Endothelial cell of umbilical vein (primary cell): ENCODE results near the gene TTLL10. TPM values are rescaled to one million over a fixed set of nuclear protein-coding genes. Genes with fewer than 3 reads are reported as not detected.

ENCODE experiments used
- BruUV-seq: library from RNA; stranded (reverse); fragments of 400-500 nt; replicated peaks from 2 replicates; lab custom pipeline; 2021; lab: Mats Ljungman, UMichigan
- CTCF ChIA-PET: fragments of 300-600, 350-600 bp; sonication (Branson Sonifier 250); formaldehyde crosslinking; loops from one replicate; lab custom pipeline; 2021; ENCODE audit warnings: antibody characterized with exemption, inconsistent platforms; lab: Charles Lee
- POLR2A ChIA-PET: fragments of 300-600, 350-600 bp; sonication (Branson Sonifier 250); formaldehyde crosslinking; loops from one replicate; lab custom pipeline; 2021; ENCODE audit warnings: antibody characterized with exemption, inconsistent platforms; lab: Charles Lee
- DNase-seq: peaks from one replicate; pipeline ENCODE4 v3.0.0-alpha.2; 2011; ENCODE audit warnings: low read depth, low spot score
- FAIRE-seq: peaks from 2 replicates; lab custom pipeline; 2011; peaks lifted over from hg19 to GRCh38; lab: Jason Lieb, UNC
- H2AFZ ChIP-seq: 2 replicates; pipeline ENCODE4 v1.6.0; 2012; ENCODE audit warnings: low read depth, low read length, control low read depth, inconsistent platforms
- H3K27ac ChIP-seq: 2 replicates; pipeline ENCODE4 v1.5.1; 2011; ENCODE audit warnings: low read depth, mild to moderate bottlenecking, control low read depth, low read length, moderate library complexity; ENCODE audit not compliant: insufficient read depth
- H3K27me3 ChIP-seq, 2 experiments: 2 replicates each; pipeline versions ENCODE4 v1.6.0 to v1.6.1; 2011; ENCODE audit warnings: low read length in 2 of 2, mixed read lengths in 1 of 2; ENCODE audit not compliant: control insufficient read depth in 2 of 2, insufficient read depth in 2 of 2
- H3K36me3 ChIP-seq, 2 experiments: 2 replicates in 1 of 2; 3 replicates in 1 of 2; pipeline ENCODE4 v1.5.1; 2011; ENCODE audit warnings: low read length in 2 of 2, mild to moderate bottlenecking in 1 of 2, moderate library complexity in 1 of 2; ENCODE audit not compliant: control insufficient read depth in 2 of 2, insufficient read depth in 2 of 2; ENCODE audit errors: extremely low read depth in 1 of 2
- H3K4me1 ChIP-seq: 3 replicates; pipeline ENCODE4 v1.5.1; 2011; ENCODE audit warnings: mild to moderate bottlenecking, low read length; ENCODE audit not compliant: control insufficient read depth, insufficient read depth; ENCODE audit errors: extremely low read depth
- H3K4me2 ChIP-seq: 2 replicates; pipeline ENCODE4 v1.6.1; 2011; ENCODE audit warnings: low read length, control low read depth, mixed read lengths; ENCODE audit not compliant: insufficient read depth
- H3K4me3 ChIP-seq, 3 experiments: fragments of 200-600 bp in 1 of 3; sonication (generic), shearing (Covaris generic) in 1 of 3; replicated peaks in 1 of 3; 2 replicates each; pipeline ENCODE4 v1.5.1; 2011 to 2016; ENCODE audit warnings: control low read depth in 3 of 3, low read length in 3 of 3, mild to moderate bottlenecking in 2 of 3, inconsistent platforms in 1 of 3, low read depth in 1 of 3, moderate library complexity in 1 of 3; ENCODE audit not compliant: insufficient read depth in 1 of 3
- H3K79me2 ChIP-seq: 2 replicates; pipeline ENCODE4 v1.6.0; 2012; ENCODE audit warnings: low read length, inconsistent platforms; ENCODE audit not compliant: control insufficient read depth, insufficient read depth
- H3K9ac ChIP-seq: replicated peaks from 2 replicates; pipeline ENCODE3; 2011; ENCODE audit warnings: low read length, control low read depth; ENCODE audit not compliant: insufficient read depth; ENCODE audit errors: extremely low read depth
- H3K9me1 ChIP-seq: replicated peaks from 3 replicates; pipeline ENCODE4 v1.6.0; 2011; ENCODE audit warnings: mild to moderate bottlenecking, low read length; ENCODE audit not compliant: control insufficient read depth, insufficient read depth; ENCODE audit errors: extremely low read depth
- H3K9me3 ChIP-seq: replicated peaks from 2 replicates; pipeline ENCODE4 v1.5.1; 2012; ENCODE audit warnings: low read length, inconsistent platforms; ENCODE audit not compliant: control insufficient read depth, insufficient read depth
- H4K20me1 ChIP-seq: replicated peaks from 2 replicates; pipeline ENCODE3; 2011; ENCODE audit warnings: mild to moderate bottlenecking, low read length; ENCODE audit not compliant: control insufficient read depth, insufficient read depth; ENCODE audit errors: extremely low read depth
- EZH2 ChIP-seq: IDR thresholded peaks from 2 replicates; pipeline ENCODE4 v1.6.1; 2012; ENCODE audit warnings: borderline replicate concordance, low read depth, mild to moderate bottlenecking, moderate library complexity, low read length, inconsistent platforms; ENCODE audit not compliant: severe bottlenecking
- FOS ChIP-seq: IDR thresholded peaks from 2 replicates; pipeline ENCODE4 v1.6.1; 2011; ENCODE audit warnings: mild to moderate bottlenecking, low read length, moderate library complexity, borderline replicate concordance; ENCODE audit not compliant: insufficient read depth
- GATA2 ChIP-seq: IDR thresholded peaks from 2 replicates; pipeline ENCODE4 v1.7.0; 2011; ENCODE audit warnings: low read depth, mild to moderate bottlenecking, moderate library complexity, mixed read lengths, low read length; ENCODE audit not compliant: insufficient read length, insufficient read depth
- JUN ChIP-seq: IDR thresholded peaks from 2 replicates; pipeline ENCODE4 v1.6.1; 2011; ENCODE audit warnings: borderline replicate concordance, low read depth; ENCODE audit not compliant: insufficient read length, insufficient read depth
- MYC ChIP-seq: IDR thresholded peaks from one replicate; pipeline ENCODE4 v1.6.1; 2011; ENCODE audit warnings: mild to moderate bottlenecking, low read depth, low read length
- POLR2A ChIP-seq: IDR thresholded peaks from 2 replicates; pipeline ENCODE4 v1.6.1; 2012; ENCODE audit warnings: low read depth, mild to moderate bottlenecking, control low read depth, low read length
- POLR2AphosphoS5 ChIP-seq: IDR thresholded peaks from 2 replicates; pipeline ENCODE4 v1.6.1; 2012; ENCODE audit warnings: low read depth, mild to moderate bottlenecking, control low read depth, low read length, moderate library complexity; ENCODE audit not compliant: insufficient read depth
- dilution Hi-C: fragments of 300-500 bp; cut with MboI; formaldehyde crosslinking; loops from one replicate; pipeline ENCODE4 v1.15.0; 2019; ENCODE audit warnings: low sequenced_read_pairs; ENCODE audit not compliant: extremely low pct_ligation_motif_present
- intact Hi-C: fragments of 100-400 bp; cut with micrococcal nuclease; formaldehyde crosslinking; loops from one replicate; pipeline ENCODE4 v1.10.0; 2022
- polyA plus RNA-seq, 4 experiments: library from polyadenylated mRNA; depleted of rRNA in 3 of 4; stranded (reverse) in 3 of 4; unstranded in 1 of 4; fragments of >200 nt; gene quantifications; 2 replicates each; pipeline versions ENCODE4 v1.2.1 to v1.2.3, GENCODE V29; 2011 to 2012; ENCODE audit warnings: missing spikeins in 1 of 4
- total RNA-seq: library from RNA; stranded (reverse); gene quantifications from 2 replicates; pipeline ENCODE4 v1.2.3, GENCODE V29; 2021
- TF ChIP-seq, protein P1 (sequence below), 2 donors: IDR thresholded peaks; 1 replicate in 1 of 2; 2 replicates in 1 of 2; pipeline ENCODE4 v1.5.1; 2011; ENCODE audit warnings: low read length in 2 of 2, mild to moderate bottlenecking in 2 of 2, moderate library complexity in 2 of 2, control low read depth in 1 of 2, inconsistent platforms in 1 of 2, low read depth in 1 of 2; ENCODE audit not compliant: insufficient read depth in 1 of 2; ENCODE audit errors: extremely low read depth in 1 of 2
- TF ChIP-seq, protein P2 (sequence below): IDR thresholded peaks from 2 replicates; pipeline ENCODE4 v1.6.1; 2011; ENCODE audit not compliant: insufficient read depth, insufficient read length

TTLL10 gene
- total and polyA plus RNA-seq, 2 donors (not counting 3 experiments of a cell fraction or from before 2014, with no cell fraction given), result not detected

DNA sequence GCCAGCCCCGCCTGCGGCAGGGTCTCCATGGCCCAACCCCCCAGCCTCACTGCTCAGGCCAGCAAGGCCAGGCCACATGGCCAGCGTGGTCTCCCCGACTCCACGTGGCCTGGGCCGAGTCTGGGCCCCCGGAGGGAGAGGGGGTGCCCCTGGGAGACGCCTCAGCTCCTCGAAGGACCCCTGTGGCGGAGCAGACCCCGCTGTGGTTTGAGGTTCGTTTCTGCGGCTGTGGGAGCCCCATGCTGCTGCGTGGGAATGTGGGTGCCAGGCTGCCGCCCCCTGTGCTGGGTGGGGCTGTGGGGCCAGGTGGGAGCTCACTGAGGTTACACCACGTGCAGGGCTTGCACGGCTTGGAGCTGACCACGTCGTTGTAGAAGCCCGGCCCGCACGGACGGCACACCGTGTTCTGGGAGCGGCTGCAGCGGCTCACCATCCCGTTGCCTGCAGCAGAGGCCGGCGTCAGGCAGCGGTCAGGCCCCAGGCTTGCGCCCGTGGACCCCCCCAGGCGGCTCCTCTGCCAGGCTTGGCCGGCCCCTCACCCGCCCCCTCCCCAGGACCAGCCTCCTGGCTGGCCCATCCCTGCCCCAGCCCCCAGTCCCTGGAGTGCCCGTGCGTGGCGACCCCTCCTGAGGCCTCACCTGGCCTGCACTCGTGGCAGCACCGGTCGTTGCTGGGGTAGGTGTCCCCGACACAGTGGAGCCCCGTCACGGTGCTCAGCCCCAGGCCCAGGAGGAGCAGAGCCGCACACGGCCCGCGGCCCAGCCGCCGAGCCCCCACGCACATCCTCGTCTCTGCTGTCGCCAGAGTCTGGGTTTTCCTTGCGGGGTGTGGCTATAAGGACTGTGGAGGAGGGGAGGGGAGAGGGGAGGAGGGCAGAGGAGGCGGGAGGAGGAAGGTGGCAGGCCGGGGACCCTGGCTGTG is 39.9 kb downstream of the TTLL10 start, which contains the start of gene TNFRSF4:
TNFRSF4 (minus strand) TSS at position 809 of the 921 bp plus-strand sequence; CDS start at position 783, 26 bp downstream.
- no peak for DNase-seq
- Histone ChIP-seq H3K27me3 (no peaks in the 10 kb centered on the region), H3K9me3 (no peaks in the 10 kb centered on the region), H3K4me3 (no peak within 1 kb of the TSS), H3K36me3 (peaks cover 2 to 9% of the 10 kb centered on the region in 2 experiments), H3K9me1 (no peaks in the 10 kb centered on the region), H3K4me1 (no peaks in the 10 kb centered on the region), H2AFZ (no peak within 1 kb of the TSS), H3K27ac (no peak within 1 kb of the TSS), H3K4me2 (no peak within 1 kb of the TSS), H4K20me1 (no peaks in the 10 kb centered on the region), H3K79me2 (no peaks in the 10 kb centered on the region), H3K9ac (no peak within 1 kb of the TSS)
- BruUV-seq, result no TSS peak
- intact Hi-C loops (loop anchor here (2.0 kb wide), 2 partner anchors 17 to 91 kb away; no protein-coding TSS in a partner anchor), dilution Hi-C loops (no loop called here)
- FAIRE-seq, result no peak
- ChIA-PET POLR2A (no interaction called here), CTCF (interaction anchor here (1.0 to 1.2 kb wide), 2 partner anchors 17 to 91 kb away, joined by 3 to 4 read pairs; no protein-coding TSS in a partner anchor)
- TF ChIP-seq, protein P1, sequence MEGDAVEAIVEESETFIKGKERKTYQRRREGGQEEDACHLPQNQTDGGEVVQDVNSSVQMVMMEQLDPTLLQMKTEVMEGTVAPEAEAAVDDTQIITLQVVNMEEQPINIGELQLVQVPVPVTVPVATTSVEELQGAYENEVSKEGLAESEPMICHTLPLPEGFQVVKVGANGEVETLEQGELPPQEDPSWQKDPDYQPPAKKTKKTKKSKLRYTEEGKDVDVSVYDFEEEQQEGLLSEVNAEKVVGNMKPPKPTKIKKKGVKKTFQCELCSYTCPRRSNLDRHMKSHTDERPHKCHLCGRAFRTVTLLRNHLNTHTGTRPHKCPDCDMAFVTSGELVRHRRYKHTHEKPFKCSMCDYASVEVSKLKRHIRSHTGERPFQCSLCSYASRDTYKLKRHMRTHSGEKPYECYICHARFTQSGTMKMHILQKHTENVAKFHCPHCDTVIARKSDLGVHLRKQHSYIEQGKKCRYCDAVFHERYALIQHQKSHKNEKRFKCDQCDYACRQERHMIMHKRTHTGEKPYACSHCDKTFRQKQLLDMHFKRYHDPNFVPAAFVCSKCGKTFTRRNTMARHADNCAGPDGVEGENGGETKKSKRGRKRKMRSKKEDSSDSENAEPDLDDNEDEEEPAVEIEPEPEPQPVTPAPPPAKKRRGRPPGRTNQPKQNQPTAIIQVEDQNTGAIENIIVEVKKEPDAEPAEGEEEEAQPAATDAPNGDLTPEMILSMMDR (IDR thresholded peaks at IDR 0.05; ENCODE audit: extremely low read depth in 1 of 2, insufficient read depth in 1 of 2, low read depth in 1 of 2, low read length in 2 of 2), result no peak
- TF ChIP-seq, protein P2, sequence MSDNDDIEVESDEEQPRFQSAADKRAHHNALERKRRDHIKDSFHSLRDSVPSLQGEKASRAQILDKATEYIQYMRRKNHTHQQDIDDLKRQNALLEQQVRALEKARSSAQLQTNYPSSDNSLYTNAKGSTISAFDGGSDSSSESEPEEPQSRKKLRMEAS, result no peak
- TF ChIP-seq GATA2, result no peak
- TF ChIP-seq JUN, result no peak
- TF ChIP-seq EZH2, result no peak
- TF ChIP-seq POLR2A, result no peak
- no peak for TF ChIP-seq MYC
- TF ChIP-seq POLR2AphosphoS5, result no peak
- TF ChIP-seq FOS, result no peak
